LNCAP (cell line): Measurements from ENCODE around the gene IL1RL2.

Source experiments
- CTCF ChIP-seq: fragments of 450-650 bp; IDR thresholded peaks from 2 replicates; pipeline ENCODE4 v1.5.1; 2017; ENCODE audit warnings: mild to moderate bottlenecking

IL1RL2 gene

DNA sequence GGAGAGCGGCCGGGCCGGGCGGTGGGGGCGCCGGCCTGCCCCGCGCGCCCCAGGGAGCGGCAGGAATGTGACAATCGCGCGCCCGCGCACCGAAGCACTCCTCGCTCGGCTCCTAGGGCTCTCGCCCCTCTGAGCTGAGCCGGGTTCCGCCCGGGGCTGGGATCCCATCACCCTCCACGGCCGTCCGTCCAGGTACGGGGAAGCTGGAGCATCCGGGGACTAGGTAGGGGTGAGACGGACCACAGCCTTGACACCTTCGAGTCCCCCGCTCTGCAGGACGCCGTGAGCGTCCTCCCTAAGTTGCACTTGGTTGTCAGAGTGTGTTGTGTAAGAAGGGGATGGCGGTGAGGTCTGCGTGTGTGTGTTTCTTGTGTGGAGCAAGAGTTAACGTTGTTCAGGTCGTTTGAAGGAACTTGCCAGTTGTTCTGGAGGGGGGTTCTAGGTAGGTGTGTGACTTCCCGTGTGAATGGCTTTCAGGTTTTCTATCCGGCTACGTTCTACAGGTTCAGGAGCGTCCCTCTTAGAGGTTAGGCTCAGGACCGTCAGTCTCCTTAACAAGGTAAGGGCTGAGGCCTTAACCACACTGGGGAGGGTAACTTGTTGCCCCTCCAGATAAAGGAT, 43.9 kb upstream of the IL1RL2 start:
- no peak for TF ChIP-seq CTCF

DNA sequence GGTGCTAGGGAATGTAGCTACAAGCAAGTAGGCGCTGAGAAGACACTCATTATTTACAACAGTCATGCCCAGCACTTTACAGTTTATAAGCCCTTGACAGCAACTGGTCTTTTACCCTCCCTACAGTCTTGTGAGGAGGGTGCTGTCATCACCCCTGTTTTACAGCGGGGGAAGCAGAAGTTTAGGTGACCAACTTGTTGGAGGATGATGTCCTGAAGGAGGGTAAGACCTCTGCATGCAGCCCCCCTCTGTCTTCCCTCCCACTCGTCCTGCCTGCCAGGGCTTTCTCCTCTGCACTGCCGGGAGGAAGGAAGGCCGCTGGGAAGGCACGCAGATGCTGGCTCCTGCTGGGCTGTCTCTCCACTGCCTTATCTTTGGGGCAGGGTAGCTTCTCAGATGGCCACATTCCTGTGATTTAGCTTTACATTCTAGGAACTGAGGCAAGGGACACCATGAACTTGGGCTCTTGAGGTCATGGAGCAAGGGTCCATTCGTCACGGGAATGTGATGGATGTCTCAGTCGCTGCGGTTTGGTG, 43.3 kb upstream of the IL1RL2 start:
- no peak for TF ChIP-seq CTCF

- no peak for TF ChIP-seq CTCF
Measured at GRCh38 chr2:102144128-102144527, 42.7 kb upstream of the IL1RL2 start.

DNA sequence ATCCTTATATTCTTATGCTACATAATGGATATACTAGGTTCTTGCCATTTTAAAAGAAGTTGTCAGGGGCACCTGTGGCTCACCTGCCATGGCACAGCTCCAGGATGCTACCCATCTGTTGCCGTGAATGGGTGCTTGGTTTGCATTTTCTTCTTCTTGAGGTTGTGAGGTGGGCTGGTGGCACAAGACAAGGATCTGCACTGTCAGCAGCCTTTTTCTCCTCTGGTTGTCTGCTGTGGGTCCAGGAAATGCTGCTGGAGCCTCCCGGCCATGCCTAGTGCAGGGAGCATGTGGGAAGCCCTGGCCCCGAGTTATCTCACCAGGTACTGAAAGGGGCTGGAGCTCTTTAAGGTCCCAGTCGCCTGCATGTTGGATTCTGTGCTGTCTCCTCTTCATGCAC, 41.7 kb upstream of the IL1RL2 start:
- no peak for TF ChIP-seq CTCF

- TF ChIP-seq CTCF, result no peak
Measured at GRCh38 chr2:102145934-102146333, 40.9 kb upstream of the IL1RL2 start.

- TF ChIP-seq CTCF, result no peak
Measured at GRCh38 chr2:102147935-102148334, 38.9 kb upstream of the IL1RL2 start.

DNA sequence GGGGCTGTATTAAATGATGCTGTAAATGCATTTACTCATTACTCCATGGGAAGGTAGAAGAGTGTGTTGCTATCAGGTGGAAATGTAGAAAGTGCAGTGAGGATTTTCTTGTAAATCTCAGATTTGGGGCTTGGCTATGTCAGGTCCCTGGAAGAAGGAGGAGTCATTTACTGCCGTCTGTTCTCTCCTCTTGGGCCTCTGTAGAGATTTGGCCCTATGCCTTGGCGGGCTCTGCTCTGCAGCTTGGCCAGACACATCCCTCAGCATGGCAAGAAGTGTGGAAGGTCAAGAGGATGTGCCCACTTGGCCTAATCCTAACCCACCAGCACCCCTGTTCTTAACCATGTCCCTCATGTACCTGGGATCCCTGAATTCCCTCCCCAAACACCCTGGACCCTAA, 37.6 kb upstream of the IL1RL2 start:
- no peak for TF ChIP-seq CTCF
